Neural cell (in vitro differentiated cells): ENCODE measurements around the gene BMPR1A.

ENCODE experiments used
- POLR2AphosphoS5 ChIP-seq: IDR thresholded peaks from 2 replicates; pipeline ENCODE4 v1.6.1; 2012
- TF ChIP-seq, protein P1 (sequence below): fragments of 450-650 bp; IDR thresholded peaks from 2 replicates; pipeline ENCODE4 v1.5.1; 2014; ENCODE audit warnings: antibody characterized with exemption, mild to moderate bottlenecking, moderate library complexity; ENCODE audit not compliant: poor library complexity, severe bottlenecking

DNA sequence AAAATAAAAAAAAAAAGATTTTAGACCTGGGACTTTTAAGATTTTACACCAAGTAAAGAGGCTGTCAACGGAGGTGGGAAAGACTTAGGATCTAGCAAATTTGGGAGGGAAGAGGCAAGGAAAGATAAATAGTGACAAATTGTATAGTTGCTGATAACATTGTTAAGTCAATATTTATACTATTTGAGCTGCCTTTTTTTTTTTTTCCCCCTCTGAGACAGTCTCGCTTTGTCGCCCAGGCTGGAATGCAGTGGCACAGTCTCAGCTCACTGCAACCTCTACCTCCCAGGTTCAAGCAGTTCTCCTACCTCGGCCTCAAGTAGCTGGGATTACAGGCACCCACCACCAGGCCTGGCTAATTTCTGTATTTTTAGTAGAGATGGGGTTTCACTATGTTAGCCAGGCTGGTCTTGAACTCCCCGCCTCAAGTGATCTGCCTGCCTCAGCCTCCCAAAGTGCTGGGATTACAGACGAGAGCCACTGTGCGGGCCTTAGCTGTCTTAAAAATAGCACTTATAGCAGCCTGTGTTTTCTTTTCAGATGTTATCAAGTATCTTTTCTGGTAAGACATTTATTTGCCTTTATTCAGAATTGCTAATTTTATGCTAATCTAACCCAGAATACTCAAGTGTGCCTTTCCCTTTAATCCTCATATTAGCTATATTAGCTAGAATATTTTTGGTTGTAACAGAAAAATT is 106.5 kb downstream of the BMPR1A start:
- no peak for TF ChIP-seq POLR2AphosphoS5
- TF ChIP-seq, protein P1, sequence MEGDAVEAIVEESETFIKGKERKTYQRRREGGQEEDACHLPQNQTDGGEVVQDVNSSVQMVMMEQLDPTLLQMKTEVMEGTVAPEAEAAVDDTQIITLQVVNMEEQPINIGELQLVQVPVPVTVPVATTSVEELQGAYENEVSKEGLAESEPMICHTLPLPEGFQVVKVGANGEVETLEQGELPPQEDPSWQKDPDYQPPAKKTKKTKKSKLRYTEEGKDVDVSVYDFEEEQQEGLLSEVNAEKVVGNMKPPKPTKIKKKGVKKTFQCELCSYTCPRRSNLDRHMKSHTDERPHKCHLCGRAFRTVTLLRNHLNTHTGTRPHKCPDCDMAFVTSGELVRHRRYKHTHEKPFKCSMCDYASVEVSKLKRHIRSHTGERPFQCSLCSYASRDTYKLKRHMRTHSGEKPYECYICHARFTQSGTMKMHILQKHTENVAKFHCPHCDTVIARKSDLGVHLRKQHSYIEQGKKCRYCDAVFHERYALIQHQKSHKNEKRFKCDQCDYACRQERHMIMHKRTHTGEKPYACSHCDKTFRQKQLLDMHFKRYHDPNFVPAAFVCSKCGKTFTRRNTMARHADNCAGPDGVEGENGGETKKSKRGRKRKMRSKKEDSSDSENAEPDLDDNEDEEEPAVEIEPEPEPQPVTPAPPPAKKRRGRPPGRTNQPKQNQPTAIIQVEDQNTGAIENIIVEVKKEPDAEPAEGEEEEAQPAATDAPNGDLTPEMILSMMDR: no peak
